Stimulated activated CD4-positive, alpha-beta T cell treated with anti-CD3 and anti-CD28 coated beads, Interleukin-12 subunit alpha, Interleukin-12 subunit beta, amount 100 ng/mL, for 4 hours (primary cell): ENCODE data around the gene DCD.

Experiments
- DNase-seq: peaks from one replicate; pipeline ENCODE4 v3.0.0-alpha.2; 2020

DCD gene

GRCh38 chr12:54605138-54605970 lies 42.8 kb downstream of the DCD start:
- DNase-seq: no peak

- no peak for DNase-seq
Observed at GRCh38 chr12:54604436-54604835, 43.7 kb downstream of the DCD start.

DNA sequence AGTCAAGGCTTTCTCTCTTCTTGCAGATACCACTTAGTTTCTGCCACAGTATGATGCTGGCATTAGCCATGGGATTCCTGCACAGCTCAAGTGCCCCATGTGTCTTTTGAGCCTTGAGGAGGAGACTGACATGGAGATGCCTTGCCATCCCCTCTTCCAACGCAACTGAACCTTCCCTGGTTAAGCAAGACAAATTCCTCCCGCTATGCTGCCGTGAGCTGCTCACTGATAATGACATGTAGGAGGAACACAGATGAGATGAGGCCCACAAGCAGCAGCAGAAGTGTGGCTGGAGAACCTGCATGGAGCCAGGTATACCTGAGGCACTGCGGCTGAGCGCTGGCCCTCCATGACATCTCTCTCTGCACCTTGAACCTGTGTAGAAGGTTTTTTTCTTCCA lies 44.3 kb downstream of the DCD start:
- DNase-seq: no peak

DNA sequence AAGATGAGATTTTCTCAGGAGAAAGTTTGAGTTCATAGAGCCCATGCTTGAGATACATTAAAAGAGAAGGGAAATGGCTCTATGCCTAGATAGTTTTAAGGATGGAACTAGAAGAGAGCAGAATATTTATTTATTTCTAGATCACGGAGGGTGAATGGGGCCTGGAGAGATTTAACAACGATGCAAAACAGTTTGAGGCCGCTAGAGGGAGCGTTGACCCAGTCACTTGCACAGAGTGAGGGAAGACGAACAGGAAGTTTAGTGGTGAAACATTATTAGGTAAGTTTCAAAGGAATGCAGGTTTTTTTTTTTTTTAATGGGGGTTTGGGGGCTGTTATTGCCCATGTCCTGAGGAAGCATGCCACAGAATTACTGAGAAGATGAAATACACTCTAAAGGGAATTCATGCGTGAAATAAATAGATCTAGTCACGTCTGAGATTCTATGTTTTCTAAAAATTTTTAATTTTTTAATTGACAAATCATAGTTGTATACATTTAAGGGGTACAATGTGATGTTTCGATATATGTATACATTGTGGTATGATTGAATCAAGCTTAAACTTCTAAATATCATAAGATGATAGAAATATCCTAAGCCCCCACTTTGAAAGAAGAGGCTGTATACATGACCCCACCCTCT lies 44.9 kb downstream of the DCD start:
- peak; percentile 48 for DNase-seq

DNA sequence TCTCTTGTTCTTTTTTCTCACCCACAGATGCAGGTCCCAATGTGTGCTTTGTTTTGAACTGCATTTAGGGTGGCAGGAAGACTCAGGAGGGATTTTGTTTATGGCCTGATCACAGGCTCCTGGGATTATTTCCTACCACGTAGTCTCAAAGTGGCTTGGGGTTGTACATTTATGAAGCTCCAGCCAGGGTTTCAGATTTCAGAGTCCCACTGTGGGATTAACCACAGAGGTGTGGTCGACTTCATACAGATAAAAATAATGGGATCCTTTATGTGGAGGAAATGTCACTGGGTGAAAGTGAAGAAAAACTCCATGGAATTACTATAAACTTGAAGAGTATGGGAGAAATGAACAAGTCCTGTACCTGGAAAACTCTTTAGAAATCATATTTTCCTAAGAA lies 45.5 kb downstream of the DCD start:
- DNase-seq: no peak

- no peak for DNase-seq
Observed at GRCh38 chr12:54601841-54602240, 46.3 kb downstream of the DCD start.

- no peak for DNase-seq
Observed at GRCh38 chr12:54598970-54599369, 49.2 kb downstream of the DCD start.

GRCh38 chr12:54596526-54596946 lies 51.6 kb downstream of the DCD start:
- peak; percentile 53 for DNase-seq

DNA sequence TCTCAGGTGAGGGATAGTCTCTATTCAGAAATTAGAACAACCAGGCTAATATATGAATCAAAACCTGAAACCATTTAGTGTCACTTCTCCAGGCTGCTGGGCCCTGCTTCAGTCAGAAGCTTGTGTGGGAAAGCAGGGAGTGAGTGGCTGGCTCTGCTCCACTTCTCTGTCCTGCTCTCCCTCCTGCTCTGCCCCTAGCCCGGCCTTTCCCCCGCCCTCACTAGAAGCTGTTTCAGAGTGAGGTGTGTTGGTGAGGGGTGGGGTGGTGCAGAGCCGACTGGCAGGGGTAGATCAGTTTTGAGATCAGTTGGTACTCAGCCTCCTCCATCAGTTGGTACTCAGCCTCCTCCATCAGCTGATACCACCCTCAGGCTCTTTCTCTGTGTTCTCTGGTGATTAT lies 52.7 kb downstream of the DCD start:
- no peak for DNase-seq
